ENCODE results near the gene PRKAA2.

- TF ChIP-seq ZNF266 (tag by site-specific recombination; IDR thresholded peaks at IDR 0.05; ENCODE audit: low read depth), result no peak
- no peak for TF ChIP-seq ZNF791 (tag by site-specific recombination; IDR thresholded peaks at IDR 0.05)
- no peak for TF ChIP-seq KLF10 (tag by site-specific recombination; IDR thresholded peaks at IDR 0.05)
- no peak for TF ChIP-seq ZNF664 (tag by site-specific recombination; IDR thresholded peaks at IDR 0.05)
- no peak for TF ChIP-seq SP2 (tag by site-specific recombination; IDR thresholded peaks at IDR 0.05)
Observed at GRCh38 chr1:56655991-56656613, 11.0 kb downstream of the PRKAA2 start.
